ACC112 (cell line): ENCODE data around the gene LSAMP.

Experiments
- H2AFZ ChIP-seq: fragments of 200-600 bp; sonication (generic); one replicate; pipeline ENCODE4 v1.6.0; 2017; ENCODE audit warnings: antibody characterized with exemption, low read length; ENCODE audit not compliant: unreplicated experiment
- H3K27ac ChIP-seq: fragments of 200-600 bp; sonication (generic); 2 replicates; pipeline ENCODE4 v1.5.1; 2014; ENCODE audit warnings: low read depth, mild to moderate bottlenecking, antibody characterized with exemption, low read length, moderate library complexity
- H3K27me3 ChIP-seq: fragments of 200-600 bp; sonication (generic); 2 replicates; pipeline ENCODE4 v1.6.1; 2014; ENCODE audit warnings: mild to moderate bottlenecking, antibody characterized with exemption, low read length, moderate library complexity, mixed read lengths; ENCODE audit not compliant: insufficient read depth
- H3K36me3 ChIP-seq: fragments of 200-600 bp; sonication (generic); 2 replicates; pipeline ENCODE4 v1.6.1; 2016; ENCODE audit warnings: mild to moderate bottlenecking, antibody characterized with exemption, low read length, moderate library complexity, mixed read lengths; ENCODE audit not compliant: insufficient read depth
- H3K4me1 ChIP-seq: fragments of 200-600 bp; sonication (generic); one replicate; pipeline ENCODE4 v1.6.1; 2016; ENCODE audit warnings: low read length, mixed read lengths; ENCODE audit not compliant: insufficient read depth, unreplicated experiment, control insufficient read depth
- H3K4me3 ChIP-seq: fragments of 200-600 bp; sonication (generic); 2 replicates; pipeline ENCODE4 v1.5.1; 2014; ENCODE audit warnings: mild to moderate bottlenecking, low read depth, low read length
- H3K79me2 ChIP-seq: fragments of 200-600 bp; sonication (generic); one replicate; pipeline ENCODE4 v1.6.0; 2016; ENCODE audit warnings: low read length; ENCODE audit not compliant: control insufficient read depth, unreplicated experiment, insufficient read depth

LSAMP gene

GRCh38 chr3:116039651-116039985 lies 405.7 kb downstream of the LSAMP start:
- Histone ChIP-seq H2AFZ (no peak overlapping the region), H3K27ac (no peak overlapping the region), H3K79me2 (no peaks in the 10 kb centered on the region), H3K4me1 (peaks cover 3% of the 10 kb centered on the region), H3K36me3 (no peaks in the 10 kb centered on the region), H3K27me3 (no peaks in the 10 kb centered on the region), H3K4me3 (no peak overlapping the region)

- Histone ChIP-seq H3K27me3 (no peaks in the 10 kb centered on the region), H3K27ac (no peak overlapping the region), H3K36me3 (no peaks in the 10 kb centered on the region), H2AFZ (no peak overlapping the region), H3K4me3 (no peak overlapping the region), H3K4me1 (peaks cover 3% of the 10 kb centered on the region), H3K79me2 (no peaks in the 10 kb centered on the region)
Observed at GRCh38 chr3:116038968-116039650, 406.2 kb downstream of the LSAMP start.

- Histone ChIP-seq H3K36me3 (no peaks in the 10 kb centered on the region), H3K4me3 (no peak overlapping the region), H2AFZ (no peak overlapping the region), H3K27me3 (no peaks in the 10 kb centered on the region), H3K4me1 (peaks cover 3% of the 10 kb centered on the region), H3K79me2 (no peaks in the 10 kb centered on the region), H3K27ac (no peak overlapping the region)
Observed at GRCh38 chr3:116037954-116038911, 407.1 kb downstream of the LSAMP start.

- no peaks in the 10 kb centered on the region for H3K27me3 ChIP-seq
- H2AFZ ChIP-seq = no peak overlapping the region
- no peak overlapping the region for H3K27ac ChIP-seq
- no peak overlapping the region for H3K4me3 ChIP-seq
- no peaks in the 10 kb centered on the region for H3K79me2 ChIP-seq
- peaks cover 3% of the 10 kb centered on the region for H3K4me1 ChIP-seq
- no peaks in the 10 kb centered on the region for H3K36me3 ChIP-seq
Observed at GRCh38 chr3:116035429-116035828, 409.9 kb downstream of the LSAMP start.

GRCh38 chr3:116034794-116035193 lies 410.5 kb downstream of the LSAMP start:
- Histone ChIP-seq H3K27ac (no peak overlapping the region), H3K36me3 (no peaks in the 10 kb centered on the region), H3K4me3 (no peak overlapping the region), H2AFZ (no peak overlapping the region), H3K79me2 (no peaks in the 10 kb centered on the region), H3K27me3 (no peaks in the 10 kb centered on the region), H3K4me1 (peaks cover 3% of the 10 kb centered on the region)

GRCh38 chr3:116034086-116034485 lies 411.2 kb downstream of the LSAMP start:
- H3K4me1 ChIP-seq = peaks cover under 1% of the 10 kb centered on the region
- H3K4me3 ChIP-seq = no peak overlapping the region
- no peaks in the 10 kb centered on the region for H3K27me3 ChIP-seq
- H3K79me2 ChIP-seq = no peaks in the 10 kb centered on the region
- H3K36me3 ChIP-seq = no peaks in the 10 kb centered on the region
- H2AFZ ChIP-seq = no peak overlapping the region
- no peak overlapping the region for H3K27ac ChIP-seq

- Histone ChIP-seq H3K27me3 (no peaks in the 10 kb centered on the region), H3K4me3 (no peak overlapping the region), H2AFZ (no peak overlapping the region), H3K27ac (no peak overlapping the region), H3K79me2 (no peaks in the 10 kb centered on the region), H3K4me1 (no peaks in the 10 kb centered on the region), H3K36me3 (no peaks in the 10 kb centered on the region)
Observed at GRCh38 chr3:116033516-116033915, 411.8 kb downstream of the LSAMP start.

GRCh38 chr3:116032176-116032575 lies 413.1 kb downstream of the LSAMP start:
- H3K27me3 ChIP-seq = no peaks in the 10 kb centered on the region
- H2AFZ ChIP-seq = no peak overlapping the region
- H3K36me3 ChIP-seq = no peaks in the 10 kb centered on the region
- no peaks in the 10 kb centered on the region for H3K4me1 ChIP-seq
- H3K79me2 ChIP-seq = no peaks in the 10 kb centered on the region
- no peak overlapping the region for H3K4me3 ChIP-seq
- H3K27ac ChIP-seq = no peak overlapping the region

- Histone ChIP-seq H3K79me2 (no peaks in the 10 kb centered on the region), H3K4me1 (no peaks in the 10 kb centered on the region), H3K36me3 (no peaks in the 10 kb centered on the region), H3K4me3 (no peak overlapping the region), H3K27me3 (no peaks in the 10 kb centered on the region), H3K27ac (no peak overlapping the region), H2AFZ (no peak overlapping the region)
Observed at GRCh38 chr3:116030131-116030850, 415.0 kb downstream of the LSAMP start.

- no peaks in the 10 kb centered on the region for H3K27me3 ChIP-seq
- no peaks in the 10 kb centered on the region for H3K4me1 ChIP-seq
- H2AFZ ChIP-seq = no peak overlapping the region
- no peak overlapping the region for H3K27ac ChIP-seq
- H3K4me3 ChIP-seq = no peak overlapping the region
- no peaks in the 10 kb centered on the region for H3K79me2 ChIP-seq
- no peaks in the 10 kb centered on the region for H3K36me3 ChIP-seq
Observed at GRCh38 chr3:116029266-116029665, 416.0 kb downstream of the LSAMP start.
